ENCODE measurements around the gene ABT1.

Gene ABT1

DNA sequence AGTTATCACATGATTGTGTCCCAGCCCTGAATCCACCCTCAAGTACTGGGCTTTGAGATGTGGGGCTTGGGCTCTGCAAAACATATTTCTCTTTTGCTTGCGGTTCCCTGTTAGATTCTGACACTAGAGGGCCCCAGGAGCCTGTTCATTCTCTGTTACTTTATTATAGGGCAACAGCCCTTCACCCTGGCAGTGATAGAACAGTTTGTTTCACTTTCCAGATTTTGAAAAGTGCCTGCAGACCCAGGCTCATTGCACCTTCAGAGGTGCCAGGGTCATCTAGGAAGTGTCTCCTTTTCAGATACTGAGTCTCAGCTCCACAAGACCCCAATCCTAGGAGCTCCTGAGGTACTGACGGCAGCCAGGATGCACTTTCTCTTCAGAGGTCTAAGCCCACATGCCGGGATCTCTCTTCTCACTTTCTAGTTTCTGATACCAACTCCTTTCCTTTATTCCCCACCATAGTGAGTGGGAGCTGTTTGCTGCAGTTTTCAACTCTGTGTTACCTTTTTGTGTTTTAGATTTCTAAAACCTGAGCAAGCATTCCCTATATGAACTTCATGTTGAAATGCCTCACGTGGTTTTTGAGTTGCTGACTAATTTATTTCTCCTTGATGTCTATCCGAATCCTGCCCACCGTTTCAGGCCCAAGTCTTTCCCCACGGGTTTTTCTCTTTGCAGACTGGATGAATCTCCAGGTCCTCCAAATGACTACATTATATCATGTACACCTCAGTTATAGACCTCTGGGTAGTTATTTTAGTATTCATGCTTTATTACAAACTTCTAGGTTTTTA, 10.9 kb downstream of the ABT1 start:
- DNase-seq: peak; percentile 67

DNA sequence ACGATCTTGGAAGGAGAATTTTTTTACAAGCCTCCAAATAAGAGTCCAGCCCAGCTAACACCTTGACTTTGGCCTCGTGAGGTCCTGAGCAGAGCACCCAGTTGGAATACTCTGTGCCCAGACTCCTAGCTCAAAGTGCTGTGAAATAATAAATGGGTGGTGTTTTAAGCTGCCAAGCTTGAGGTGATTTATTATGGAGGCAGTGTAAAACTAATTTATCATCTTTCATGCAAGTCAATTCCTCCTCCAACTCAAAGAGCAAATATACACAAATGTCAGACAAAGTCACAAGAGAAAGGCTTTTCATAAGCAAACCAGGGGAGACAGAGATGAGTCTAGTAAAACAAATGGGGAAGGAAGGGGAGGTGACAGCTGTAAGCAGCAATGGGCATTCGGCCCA, 12.7 kb downstream of the ABT1 start:
- DNase-seq: no peak

- no peak for DNase-seq
Observed at GRCh38 chr6:26611599-26611998, 14.8 kb downstream of the ABT1 start.

DNA sequence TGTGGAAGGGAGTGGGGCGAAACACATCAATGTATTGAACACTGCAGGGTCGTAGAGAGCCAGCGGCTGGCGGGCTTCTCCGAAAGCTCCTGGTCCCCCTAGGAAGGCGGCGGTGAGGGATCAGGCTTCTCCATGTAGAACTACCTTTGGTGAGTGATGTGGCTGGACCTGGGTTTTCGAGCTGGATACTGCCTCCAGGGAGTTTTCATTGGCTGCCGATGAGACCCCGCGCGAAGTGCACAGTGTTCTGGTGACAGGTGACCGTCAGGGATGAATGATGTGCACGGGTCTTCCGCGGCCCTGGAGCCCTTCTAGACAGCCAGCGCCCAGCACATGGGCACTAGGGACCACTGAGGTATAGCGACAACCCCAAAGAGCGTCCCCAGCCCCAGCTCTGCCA, 16.4 kb downstream of the ABT1 start:
- DNase-seq: no peak

GRCh38 chr6:26613689-26614683, 17.2 kb downstream of the ABT1 start:
- DNase-seq: no peak

DNA sequence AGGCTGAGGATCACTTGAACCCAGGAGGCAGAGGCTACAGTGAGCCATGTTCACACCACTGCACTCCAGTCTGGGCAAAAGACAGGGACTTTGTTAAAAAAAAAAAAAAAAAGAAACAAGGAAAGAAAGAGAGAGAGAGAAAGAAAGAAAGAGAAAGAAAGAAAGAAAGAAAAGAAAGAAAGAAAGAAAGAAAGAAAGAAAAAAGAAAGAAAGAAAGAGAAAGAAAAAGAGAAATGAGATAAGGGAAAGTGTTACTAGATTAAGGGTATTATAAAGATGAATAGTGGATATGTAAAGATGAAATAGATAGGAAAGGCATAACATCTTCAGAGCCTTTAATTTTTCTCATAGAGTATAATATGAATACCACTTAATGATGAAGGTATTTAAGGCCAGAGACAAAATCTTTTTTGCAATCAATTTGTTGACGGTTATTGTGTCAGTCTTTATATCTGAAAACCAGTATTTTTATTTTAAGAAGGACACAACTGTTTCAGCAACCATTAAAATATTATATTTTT, 26.6 kb downstream of the ABT1 start:
- no peak for DNase-seq

- no peak for DNase-seq
Observed at GRCh38 chr6:26624557-26624956, 27.8 kb downstream of the ABT1 start.

- DNase-seq: no peak
Observed at GRCh38 chr6:26627843-26628242, 31.1 kb downstream of the ABT1 start.

- no peak for DNase-seq
Observed at GRCh38 chr6:26629359-26629758, 32.6 kb downstream of the ABT1 start.

DNA sequence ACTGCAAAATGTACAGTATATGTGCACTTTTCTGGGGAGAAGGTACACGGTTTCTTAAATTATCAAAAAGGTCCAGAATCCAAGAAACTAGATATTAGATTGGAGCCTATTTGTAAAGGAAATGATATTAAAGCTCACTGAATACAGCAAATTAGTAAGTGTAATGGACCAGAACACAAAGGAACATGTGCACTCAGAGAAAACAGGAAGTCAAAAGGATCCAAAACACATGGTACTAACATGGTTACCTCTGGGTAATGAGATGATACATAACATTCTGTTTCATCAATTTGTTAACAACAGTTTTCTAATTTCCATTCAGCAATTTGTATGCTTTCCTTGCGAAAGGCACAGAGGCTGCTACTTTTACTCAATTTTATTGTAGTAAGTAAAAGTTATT, 44.1 kb downstream of the ABT1 start:
- no peak for DNase-seq

DNA sequence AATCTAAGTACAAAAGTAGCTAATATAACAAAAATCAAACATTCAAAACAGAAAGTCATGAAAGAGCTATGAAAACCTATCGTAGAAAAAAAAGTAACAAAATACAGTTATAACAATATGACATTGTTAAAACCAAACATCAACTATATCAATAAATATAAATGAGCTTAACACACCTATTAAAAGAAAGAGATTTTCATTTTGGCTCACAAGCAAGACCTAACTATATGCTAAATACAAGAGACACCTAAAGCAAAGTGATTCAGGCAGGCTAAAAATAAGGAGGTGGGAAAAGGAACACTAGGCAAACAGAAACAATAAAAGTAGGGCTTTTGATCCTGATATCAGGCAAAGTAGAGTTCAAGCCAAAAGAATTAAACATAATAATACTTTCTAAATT, 49.3 kb downstream of the ABT1 start:
- DNase-seq: no peak

All from NCI-H2029 treated with DMSO at 0.1 percent for 48 hours (cell line).